Kidney epithelial cell (primary cell): ENCODE data around the gene OPN1SW. TPM values are rescaled to one million over a fixed set of nuclear protein-coding genes. Genes with fewer than 3 reads are reported as not detected.

Experiments used
- DNase-seq: peaks from one replicate; pipeline ENCODE4 v3.0.0-alpha.2; 2010; ENCODE audit warnings: low read depth
- H3K27me3 ChIP-seq: 2 replicates; pipeline ENCODE4 v1.6.0; 2011; ENCODE audit warnings: low read length; ENCODE audit not compliant: control insufficient read depth, insufficient read depth
- H3K36me3 ChIP-seq: 2 replicates; pipeline ENCODE4 v1.5.1; 2011; ENCODE audit warnings: low read length; ENCODE audit not compliant: control insufficient read depth, insufficient read depth
- H3K4me3 ChIP-seq: 2 replicates; pipeline ENCODE4 v1.5.1; 2011; ENCODE audit warnings: low read depth, mild to moderate bottlenecking, control low read depth, low read length
- total RNA-seq: library from RNA; depleted of rRNA; stranded (reverse); fragments of >200 nt; gene quantifications from 2 replicates; pipeline ENCODE4 v1.2.3, GENCODE V29; 2015
- TF ChIP-seq, protein P1 (sequence below): IDR thresholded peaks from 2 replicates; pipeline ENCODE4 v1.5.1; 2011; ENCODE audit warnings: mild to moderate bottlenecking, moderate library complexity, low read length, control low read depth, inconsistent platforms; ENCODE audit not compliant: insufficient read depth, poor library complexity, severe bottlenecking

OPN1SW gene
- total RNA-seq, 1 donor from 2014 or later, result not detected

GRCh38 chr7:128774921-128775320 is 673 bp downstream of the OPN1SW start:
- no peaks in the 10 kb centered on the region for H3K27me3 ChIP-seq
- peaks cover 2% of the 10 kb centered on the region for H3K36me3 ChIP-seq
- TF ChIP-seq, protein P1, sequence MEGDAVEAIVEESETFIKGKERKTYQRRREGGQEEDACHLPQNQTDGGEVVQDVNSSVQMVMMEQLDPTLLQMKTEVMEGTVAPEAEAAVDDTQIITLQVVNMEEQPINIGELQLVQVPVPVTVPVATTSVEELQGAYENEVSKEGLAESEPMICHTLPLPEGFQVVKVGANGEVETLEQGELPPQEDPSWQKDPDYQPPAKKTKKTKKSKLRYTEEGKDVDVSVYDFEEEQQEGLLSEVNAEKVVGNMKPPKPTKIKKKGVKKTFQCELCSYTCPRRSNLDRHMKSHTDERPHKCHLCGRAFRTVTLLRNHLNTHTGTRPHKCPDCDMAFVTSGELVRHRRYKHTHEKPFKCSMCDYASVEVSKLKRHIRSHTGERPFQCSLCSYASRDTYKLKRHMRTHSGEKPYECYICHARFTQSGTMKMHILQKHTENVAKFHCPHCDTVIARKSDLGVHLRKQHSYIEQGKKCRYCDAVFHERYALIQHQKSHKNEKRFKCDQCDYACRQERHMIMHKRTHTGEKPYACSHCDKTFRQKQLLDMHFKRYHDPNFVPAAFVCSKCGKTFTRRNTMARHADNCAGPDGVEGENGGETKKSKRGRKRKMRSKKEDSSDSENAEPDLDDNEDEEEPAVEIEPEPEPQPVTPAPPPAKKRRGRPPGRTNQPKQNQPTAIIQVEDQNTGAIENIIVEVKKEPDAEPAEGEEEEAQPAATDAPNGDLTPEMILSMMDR, result no peak
- no peak for DNase-seq
- H3K4me3 ChIP-seq, result no peak overlapping the region

GRCh38 chr7:128774029-128774689 is 1.4 kb downstream of the OPN1SW start:
- Histone ChIP-seq H3K27me3 (no peaks in the 10 kb centered on the region), H3K4me3 (no peak overlapping the region), H3K36me3 (peaks cover 2% of the 10 kb centered on the region)
- no peak for DNase-seq
- TF ChIP-seq, protein P1, result no peak

- TF ChIP-seq, protein P1, result no peak
- no peaks in the 10 kb centered on the region for H3K27me3 ChIP-seq
- no peak for DNase-seq
- H3K36me3 ChIP-seq, result peaks cover 2% of the 10 kb centered on the region
- no peak overlapping the region for H3K4me3 ChIP-seq
Observed at GRCh38 chr7:128773604-128774003, 2.0 kb downstream of the OPN1SW start.

DNA sequence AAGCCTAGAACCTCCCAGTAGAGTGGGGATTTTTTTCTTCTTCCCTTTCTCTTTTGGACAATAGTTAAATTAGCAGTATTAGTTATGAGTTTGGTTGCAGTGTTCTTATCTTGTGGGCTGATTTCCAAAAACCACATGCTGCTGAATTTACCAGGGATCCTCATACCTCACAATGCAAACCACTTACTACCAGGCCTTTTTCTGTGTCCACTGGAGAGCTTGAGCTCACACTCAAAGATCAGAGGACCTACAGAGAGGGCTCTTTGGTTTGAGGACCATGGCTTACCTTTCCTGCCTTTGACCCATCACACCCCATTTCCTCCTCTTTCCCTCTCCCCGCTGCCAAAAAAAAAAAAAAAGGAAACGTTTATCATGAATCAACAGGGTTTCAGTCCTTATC is 5.4 kb downstream of the OPN1SW start:
- DNase-seq, result no peak
- Histone ChIP-seq H3K27me3 (no peaks in the 10 kb centered on the region), H3K4me3 (no peak overlapping the region), H3K36me3 (peaks cover 3% of the 10 kb centered on the region)
- TF ChIP-seq, protein P1, result no peak

DNA sequence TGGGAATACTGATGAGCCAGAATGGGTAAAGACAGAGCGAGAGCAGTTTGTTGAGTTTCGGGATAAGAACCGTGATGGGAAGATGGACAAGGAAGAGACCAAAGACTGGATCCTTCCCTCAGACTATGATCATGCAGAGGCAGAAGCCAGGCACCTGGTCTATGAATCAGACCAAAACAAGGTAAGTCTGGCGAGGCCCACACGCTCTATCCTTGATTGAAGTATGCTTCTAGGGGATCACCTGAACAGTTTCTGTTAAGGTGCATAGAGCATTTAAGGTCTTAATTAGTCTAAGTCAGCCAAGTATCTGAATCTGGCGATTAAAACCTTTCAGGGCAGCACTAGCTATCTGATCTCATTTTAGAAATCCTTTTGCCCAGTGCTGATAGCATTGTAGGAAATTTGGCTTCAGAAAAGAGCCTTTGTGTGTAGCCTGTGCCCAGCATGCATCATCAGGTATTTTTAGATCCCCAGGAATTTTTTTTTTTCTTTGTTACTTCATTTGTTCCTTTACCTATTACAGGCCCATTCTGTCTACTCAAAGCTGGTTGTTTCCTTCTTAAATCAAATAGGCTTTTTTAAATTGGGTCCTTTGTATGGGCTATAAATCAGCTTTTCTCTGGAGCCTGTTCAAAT is 8.0 kb downstream of the OPN1SW start:
- peaks cover 1% of the 10 kb centered on the region for H3K36me3 ChIP-seq
- no peak for DNase-seq
- TF ChIP-seq, protein P1, result no peak
- no peak overlapping the region for H3K4me3 ChIP-seq
- no peaks in the 10 kb centered on the region for H3K27me3 ChIP-seq

- H3K27me3 ChIP-seq, result no peaks in the 10 kb centered on the region
- DNase-seq, result no peak
- TF ChIP-seq, protein P1, result no peak
- no peak overlapping the region for H3K4me3 ChIP-seq
- peaks cover 1% of the 10 kb centered on the region for H3K36me3 ChIP-seq
Observed at GRCh38 chr7:128763541-128763940, 12.1 kb downstream of the OPN1SW start.
